Esophagus muscularis mucosa (tissue), 4 donors: ENCODE data around the gene IDH3G. TPM values are rescaled to one million over a fixed set of nuclear protein-coding genes. Genes with fewer than 3 reads are reported as not detected.
"Not testable (repeated sequence)": the region's sequence is repeated elsewhere in the genome, so short reads cannot be mapped to it uniquely, and the experiment has no call there.

Experiments
- DNase-seq: peaks from one replicate; pipeline ENCODE4 v3.0.0-alpha.2; 2017; ENCODE audit errors: extremely low spot score
- H3K27ac ChIP-seq, 4 donors: fragments of 200-600 bp; sonication (generic); replicated peaks in 1 of 4; 1 replicate in 3 of 4; 2 replicates in 1 of 4; pipeline ENCODE4 v1.5.1; 2016 to 2019; ENCODE audit warnings: mild to moderate bottlenecking in 1 of 4
- H3K27me3 ChIP-seq, 4 donors: fragments of 200-600 bp; sonication (generic); one replicate each; pipeline versions ENCODE4 v1.5.1 to v1.6.0; 2016 to 2019
- H3K36me3 ChIP-seq, 4 donors: fragments of 200-600 bp; sonication (generic); one replicate each; pipeline ENCODE4 v1.5.1; 2016 to 2019
- H3K4me1 ChIP-seq, 4 donors: fragments of 200-600 bp; sonication (generic); one replicate each; pipeline ENCODE4 v1.5.1; 2016 to 2019
- H3K4me3 ChIP-seq, 4 donors: fragments of 200-600 bp; sonication (generic); 1 replicate in 2 of 4; 2 replicates in 2 of 4; pipeline ENCODE4 v1.5.1; 2016 to 2019; ENCODE audit warnings: mild to moderate bottlenecking in 4 of 4, moderate library complexity in 1 of 4
- H3K9me3 ChIP-seq, 4 donors: fragments of 200-600 bp; sonication (generic); 1 replicate in 3 of 4; 2 replicates in 1 of 4; pipeline ENCODE4 v1.5.1; 2016 to 2019
- CTCF ChIP-seq, 3 experiments: fragments of 200-600 bp in 2 of 3; fragments of 450-650 bp in 1 of 3; sonication (generic) in 2 of 3; IDR thresholded peaks; one replicate each; pipeline ENCODE4 v1.5.1; 2017 to 2019; ENCODE audit warnings: antibody characterized with exemption in 3 of 3, mild to moderate bottlenecking in 2 of 3, moderate library complexity in 1 of 3
- EP300 ChIP-seq: sonication (generic); formaldehyde crosslinking; IDR thresholded peaks from one replicate; pipeline ENCODE4 v1.6.1; 2017; ENCODE audit warnings: antibody characterized with exemption
- POLR2A ChIP-seq: fragments of 450-650 bp; IDR thresholded peaks from one replicate; pipeline ENCODE4 v1.6.1; 2017; ENCODE audit warnings: antibody characterized with exemption, moderate library complexity, mild to moderate bottlenecking, low read depth
- POLR2AphosphoS5 ChIP-seq, 2 donors: sonication (generic); formaldehyde crosslinking; IDR thresholded peaks; one replicate each; pipeline ENCODE4 v1.6.1; 2017; ENCODE audit warnings: antibody characterized with exemption in 2 of 2
- WGBS: methylation state at CpG from one replicate; pipeline ENCODE4 v1.1.5; 2018; 5-methylcytosine and 5-hydroxymethylcytosine counted together
- intact Hi-C: fragments of 100-400 bp; cut with DNase I; formaldehyde crosslinking; loops from one replicate; pipeline ENCODE4 v1.15.1; 2023
- total RNA-seq, 4 donors: library from RNA; depleted of rRNA; stranded (reverse); fragments of >200 nt; gene quantifications; one replicate each; pipeline versions ENCODE4 v1.1.0 to v1.2.1, GENCODE V29; 2016

Gene IDH3G
- total RNA-seq, 4 donors from 2014 or later, result 52.3 to 76.3 (median 70.3) TPM

DNA sequence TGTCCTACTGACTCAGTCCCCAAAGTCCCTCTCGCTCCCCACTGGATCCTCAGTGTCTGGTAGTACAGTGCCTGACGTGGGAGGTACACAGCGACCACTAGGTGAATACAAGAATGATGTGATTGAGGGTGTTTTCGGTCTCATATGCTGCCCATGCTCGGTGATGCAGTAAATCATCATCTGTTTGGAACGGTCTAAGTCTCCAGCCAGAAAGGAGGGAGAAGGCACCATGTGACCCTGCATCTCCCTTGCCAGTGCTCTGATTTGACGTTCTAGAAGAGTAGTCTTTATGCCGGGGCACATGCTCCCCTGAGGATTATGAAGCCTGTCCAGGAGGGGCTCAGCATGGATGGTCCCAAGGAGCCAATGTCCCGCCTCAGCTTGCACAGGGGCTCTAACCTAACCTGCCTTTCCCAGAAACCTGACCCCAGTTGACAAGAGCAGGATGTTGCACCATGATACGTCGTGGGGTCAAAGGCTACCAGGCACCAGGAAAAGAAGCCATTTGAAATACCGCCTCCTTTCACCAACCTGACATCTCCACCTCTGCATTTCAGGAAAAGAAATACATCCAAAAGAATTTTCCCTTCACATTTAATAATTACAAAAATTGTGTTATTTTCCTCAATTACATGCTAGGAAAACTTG is 43.9 kb downstream of the IDH3G start:
- H3K9me3 ChIP-seq, result no peaks in the 10 kb centered on the region
- intact Hi-C loops, result no loop called here
- no peaks in the 10 kb centered on the region for H3K4me1 ChIP-seq
- H3K4me3 ChIP-seq, result no peak overlapping the region
- no peak overlapping the region for H3K27ac ChIP-seq
- WGBS, result 75% methylated on average over 12 of the region's 12 CpGs
- H3K36me3 ChIP-seq, result no peaks in the 10 kb centered on the region
- no peaks in the 10 kb centered on the region for H3K27me3 ChIP-seq
- no peak for TF ChIP-seq CTCF (IDR thresholded peaks at IDR 0.05)
- TF ChIP-seq POLR2AphosphoS5 (IDR thresholded peaks at IDR 0.05), result no peak
- DNase-seq, result no peak

DNA sequence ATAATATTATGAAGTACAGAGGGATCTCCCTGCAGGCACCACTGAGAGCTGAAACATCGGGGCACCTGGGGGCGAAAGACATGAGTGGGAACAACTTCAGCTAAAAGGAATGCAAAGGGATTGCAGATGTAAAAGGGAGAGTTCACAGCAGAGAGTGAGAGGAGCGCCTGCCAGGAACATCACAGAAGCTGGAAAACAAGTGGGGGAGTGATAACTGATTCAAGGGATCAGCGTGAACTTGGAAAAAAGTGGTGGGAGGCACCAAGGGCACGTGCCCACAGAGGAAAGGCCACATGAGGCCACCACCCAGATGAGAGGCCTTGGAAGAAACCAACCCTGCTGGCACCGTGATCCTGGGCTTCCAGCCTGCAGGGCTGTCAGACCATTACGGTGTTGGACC is 45.2 kb downstream of the IDH3G start:
- DNase-seq, intact Hi-C loops, H3K27me3 ChIP-seq, H3K4me1 ChIP-seq, H3K36me3 ChIP-seq, H3K4me3 ChIP-seq, H3K27ac ChIP-seq, H3K9me3 ChIP-seq: not testable (repeated sequence)
- WGBS, result 85% methylated on average over 7 of the region's 7 CpGs

DNA sequence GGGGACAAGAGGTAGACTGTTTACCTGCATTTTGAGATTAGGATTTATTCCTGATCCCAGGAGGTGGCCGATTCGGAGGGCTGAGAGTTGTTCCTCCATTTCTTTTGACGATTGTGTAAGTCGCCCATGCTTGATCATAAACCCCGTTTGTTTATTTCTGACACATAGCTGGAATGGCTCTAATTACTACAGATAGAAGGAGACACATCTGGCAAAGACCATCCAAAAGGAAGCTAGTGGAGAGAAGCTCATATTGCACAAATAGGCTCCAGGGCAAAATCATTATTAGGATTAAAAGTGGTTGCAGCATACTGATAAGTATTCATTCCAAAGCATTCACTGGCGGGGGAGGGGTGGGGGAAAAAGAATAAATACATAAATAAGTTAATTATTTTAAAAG is 47.2 kb downstream of the IDH3G start:
- H3K27me3 ChIP-seq, H3K4me3 ChIP-seq, H3K9me3 ChIP-seq, intact Hi-C loops, H3K27ac ChIP-seq, DNase-seq, H3K36me3 ChIP-seq: not testable (repeated sequence)
- peaks cover 0 to 21% (median 19%) of the 10 kb centered on the region in 4 donors for H3K4me1 ChIP-seq
- 69% methylated on average over 6 of the region's 6 CpGs for WGBS

- no peak for DNase-seq
- 81% methylated on average over 3 of the region's 3 CpGs for WGBS
These were observed 47.8 kb downstream of the IDH3G start for GRCh38 chrX:153746359-153746758.

DNA sequence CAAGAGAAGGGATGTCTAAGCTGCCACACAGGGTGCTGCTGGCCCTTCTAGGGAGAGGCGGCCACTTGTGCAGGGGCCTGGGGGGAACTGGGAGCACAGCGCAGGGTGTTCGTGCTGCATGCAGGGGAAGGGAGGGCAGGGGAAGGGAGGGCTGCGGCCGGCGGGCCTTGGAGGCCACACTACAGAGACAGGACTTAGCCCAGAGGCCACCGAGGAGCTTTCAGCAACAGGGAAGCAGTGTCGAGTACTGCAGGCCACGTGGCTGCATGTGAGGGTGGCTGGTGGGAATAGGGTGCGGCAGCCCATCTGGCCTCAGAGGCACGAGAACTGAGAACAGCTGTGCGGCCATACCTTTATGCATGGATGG is 49.1 kb downstream of the IDH3G start:
- intact Hi-C loops, H3K9me3 ChIP-seq, H3K27me3 ChIP-seq, H3K4me3 ChIP-seq, DNase-seq: not testable (repeated sequence)
- H3K36me3 ChIP-seq, result peaks cover 0 to 17% (median 8%) of the 10 kb centered on the region in 4 donors
- H3K4me1 ChIP-seq, result peaks cover 0 to 21% (median 19%) of the 10 kb centered on the region in 4 donors
- WGBS, result 75% methylated on average over 5 of the region's 12 CpGs
- peak overlapping the region in 1 of 4 donors; percentile 57 for H3K27ac ChIP-seq

More at GRCh38 chrX:153746359-153746758, 47.8 kb downstream of the IDH3G start:
- H3K27me3 ChIP-seq, result no peaks in the 10 kb centered on the region
- intact Hi-C loops, result no loop called here
- H3K4me1 ChIP-seq, result peaks cover 0 to 21% (median 19%) of the 10 kb centered on the region in 4 donors
- H3K36me3 ChIP-seq, result peaks cover 0 to 7% (median under 1%) of the 10 kb centered on the region in 4 donors
- TF ChIP-seq POLR2AphosphoS5 (IDR thresholded peaks at IDR 0.05) (no peak), EP300 (no peak), CTCF (IDR thresholded peaks at IDR 0.05) (no peak), POLR2A (no peak)
- H3K9me3 ChIP-seq, result no peaks in the 10 kb centered on the region
- no peak overlapping the region for H3K27ac ChIP-seq
- H3K4me3 ChIP-seq, result no peak overlapping the region

- peaks cover 0 to 21% (median 19%) of the 10 kb centered on the region in 4 donors for H3K4me1 ChIP-seq
- TF ChIP-seq EP300, result no peak
- no peak for TF ChIP-seq POLR2AphosphoS5 (IDR thresholded peaks at IDR 0.05)
- TF ChIP-seq CTCF (IDR thresholded peaks at IDR 0.05), result no peak
- no peak for TF ChIP-seq POLR2A
- peak overlapping the region; percentile 57 to 61 (median 58) for H3K27ac ChIP-seq
- intact Hi-C loops, result no loop called here
- WGBS, result 31% methylated on average over 29 of the region's 38 CpGs
- H3K4me3 ChIP-seq, result peak overlapping the region; percentile 23 to 30 (median 26)
- H3K36me3 ChIP-seq, result peaks cover 0 to 19% (median 9%) of the 10 kb centered on the region in 4 donors
- no peaks in the 10 kb centered on the region for H3K9me3 ChIP-seq
- H3K27me3 ChIP-seq, result no peaks in the 10 kb centered on the region
- DNase-seq, result no peak
These were observed 49.7 kb downstream of the IDH3G start for GRCh38 chrX:153744210-153745066.
